NB4 (cell line): ENCODE measurements around the gene RCVRN.

Experiments
- POLR2A ChIP-seq: IDR thresholded peaks from 2 replicates; pipeline ENCODE4 v1.6.1; 2011; ENCODE audit warnings: mild to moderate bottlenecking; ENCODE audit not compliant: insufficient read length; ENCODE audit errors: extremely low read depth
- TF ChIP-seq, protein P1 (sequence below): IDR thresholded peaks from one replicate; pipeline ENCODE4 v1.5.1; 2012; ENCODE audit warnings: low read depth, low read length

DNA sequence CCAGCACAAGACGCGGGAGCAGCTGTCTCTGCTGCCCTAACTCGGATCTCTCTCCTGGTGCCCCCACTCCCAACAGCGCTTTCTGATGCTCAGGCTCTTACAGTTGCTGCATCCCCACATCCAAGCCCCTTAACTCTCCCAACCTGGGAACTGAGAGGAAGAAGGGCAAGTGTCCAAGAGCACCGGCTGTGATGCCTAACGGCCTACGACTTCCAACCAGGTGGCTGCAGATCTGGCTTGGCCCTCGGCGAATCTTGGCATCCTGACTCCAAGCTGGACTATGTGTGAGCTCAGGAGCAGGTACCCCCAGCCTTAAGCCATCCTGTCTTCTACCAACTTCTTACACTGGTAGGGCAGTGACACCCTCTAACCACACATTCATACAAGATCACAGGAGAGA, 38.3 kb upstream of the RCVRN start:
- no peak for TF ChIP-seq POLR2A
- TF ChIP-seq, protein P1, sequence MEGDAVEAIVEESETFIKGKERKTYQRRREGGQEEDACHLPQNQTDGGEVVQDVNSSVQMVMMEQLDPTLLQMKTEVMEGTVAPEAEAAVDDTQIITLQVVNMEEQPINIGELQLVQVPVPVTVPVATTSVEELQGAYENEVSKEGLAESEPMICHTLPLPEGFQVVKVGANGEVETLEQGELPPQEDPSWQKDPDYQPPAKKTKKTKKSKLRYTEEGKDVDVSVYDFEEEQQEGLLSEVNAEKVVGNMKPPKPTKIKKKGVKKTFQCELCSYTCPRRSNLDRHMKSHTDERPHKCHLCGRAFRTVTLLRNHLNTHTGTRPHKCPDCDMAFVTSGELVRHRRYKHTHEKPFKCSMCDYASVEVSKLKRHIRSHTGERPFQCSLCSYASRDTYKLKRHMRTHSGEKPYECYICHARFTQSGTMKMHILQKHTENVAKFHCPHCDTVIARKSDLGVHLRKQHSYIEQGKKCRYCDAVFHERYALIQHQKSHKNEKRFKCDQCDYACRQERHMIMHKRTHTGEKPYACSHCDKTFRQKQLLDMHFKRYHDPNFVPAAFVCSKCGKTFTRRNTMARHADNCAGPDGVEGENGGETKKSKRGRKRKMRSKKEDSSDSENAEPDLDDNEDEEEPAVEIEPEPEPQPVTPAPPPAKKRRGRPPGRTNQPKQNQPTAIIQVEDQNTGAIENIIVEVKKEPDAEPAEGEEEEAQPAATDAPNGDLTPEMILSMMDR = no peak
